ENCODE results near the gene ARID3A.

GRCh38 chr19:948842-949496 is 23.1 kb downstream of the ARID3A start:
- TF ChIP-seq POLR2AphosphoS5 (IDR thresholded peaks at IDR 0.05; ENCODE audit: borderline replicate concordance, low read depth, low read length): no peak
- no peak for TF ChIP-seq FOXP2 (optimal IDR thresholded peaks at IDR 0.05; ENCODE audit: control extremely low read depth, extremely low read length, insufficient read depth)

Data from SK-N-MC (cell line).